Smooth muscle cell (in vitro differentiated cells): ENCODE data around the gene PPFIA2. TPM values are rescaled to one million over a fixed set of nuclear protein-coding genes. Genes with fewer than 3 reads are reported as not detected.

Experiments
- DNase-seq: peaks from one replicate; lab custom pipeline; 2025; ENCODE audit not compliant: unreplicated experiment; lab: John Stamatoyannopoulos, UW
- H2AFZ ChIP-seq: fragments of 200-600 bp; sonication (generic); 2 replicates; pipeline ENCODE4 v1.6.0; 2016; ENCODE audit warnings: antibody characterized with exemption, low read depth, mild to moderate bottlenecking
- H3F3A ChIP-seq: fragments of 200-600 bp; sonication (generic); 2 replicates; pipeline ENCODE4 v1.6.0; 2017; ENCODE audit warnings: antibody characterized with exemption, low read depth
- H3K27ac ChIP-seq: fragments of 200-600 bp; sonication (generic); 2 replicates; pipeline ENCODE4 v1.5.1; 2016; ENCODE audit warnings: low read depth, mild to moderate bottlenecking
- H3K27me3 ChIP-seq: fragments of 200-600 bp; sonication (generic); 2 replicates; pipeline ENCODE4 v1.6.1; 2016; ENCODE audit warnings: low read depth, mild to moderate bottlenecking
- H3K36me3 ChIP-seq: fragments of 200-600 bp; sonication (generic); 2 replicates; pipeline ENCODE4 v1.5.1; 2016; ENCODE audit warnings: low read depth
- H3K4me1 ChIP-seq: fragments of 200-600 bp; sonication (generic); 2 replicates; pipeline ENCODE4 v1.5.1; 2016; ENCODE audit warnings: low read depth
- H3K4me2 ChIP-seq: fragments of 200-600 bp; sonication (generic); 2 replicates; pipeline ENCODE4 v1.6.0; 2016; ENCODE audit warnings: mild to moderate bottlenecking
- H3K4me3 ChIP-seq: fragments of 200-600 bp; sonication (generic); 2 replicates; pipeline ENCODE4 v1.5.1; 2016; ENCODE audit warnings: mild to moderate bottlenecking
- H3K79me2 ChIP-seq: fragments of 200-600 bp; sonication (generic); 2 replicates; pipeline ENCODE4 v1.6.0; 2016; ENCODE audit warnings: low read depth, mild to moderate bottlenecking
- H3K9ac ChIP-seq: fragments of 200-600 bp; sonication (generic); 2 replicates; pipeline ENCODE4 v1.6.0; 2016; ENCODE audit warnings: low read depth
- H3K9me3 ChIP-seq: fragments of 200-600 bp; sonication (generic); replicated peaks from 2 replicates; pipeline ENCODE4 v1.5.1; 2016; ENCODE audit warnings: low read depth
- H4K20me1 ChIP-seq: fragments of 200-600 bp; sonication (generic); 2 replicates; pipeline ENCODE4 v1.6.0; 2016; ENCODE audit warnings: low read depth
- WGBS: methylation state at CpG from one replicate; pipeline ENCODE4 v1.1.7; 2016; ENCODE audit warnings: low lambda C conversion rate; 5-methylcytosine and 5-hydroxymethylcytosine counted together
- polyA plus RNA-seq: library from polyadenylated mRNA; unstranded; fragments of >200 nt; fragmentation: Nextera tagmentation; extraction: Ambion mirVana; gene quantifications from 2 replicates; pipeline ENCODE4 v1.2.1, GENCODE V29; 2016
- total RNA-seq: library from RNA; depleted of rRNA; stranded (reverse); fragments of >200 nt; gene quantifications from 2 replicates; pipeline ENCODE4 v1.2.3, GENCODE V29; 2014
- TF ChIP-seq, protein P1 (sequence below): fragments of 200-600 bp; sonication (generic); IDR thresholded peaks from 2 replicates; pipeline ENCODE4 v1.5.1; 2017; ENCODE audit warnings: borderline replicate concordance, mild to moderate bottlenecking, antibody characterized with exemption; ENCODE audit not compliant: insufficient read depth, poor library complexity, severe bottlenecking

Gene PPFIA2
- total and polyA plus RNA-seq, 2 experiments from 2014 or later, result not detected

DNA sequence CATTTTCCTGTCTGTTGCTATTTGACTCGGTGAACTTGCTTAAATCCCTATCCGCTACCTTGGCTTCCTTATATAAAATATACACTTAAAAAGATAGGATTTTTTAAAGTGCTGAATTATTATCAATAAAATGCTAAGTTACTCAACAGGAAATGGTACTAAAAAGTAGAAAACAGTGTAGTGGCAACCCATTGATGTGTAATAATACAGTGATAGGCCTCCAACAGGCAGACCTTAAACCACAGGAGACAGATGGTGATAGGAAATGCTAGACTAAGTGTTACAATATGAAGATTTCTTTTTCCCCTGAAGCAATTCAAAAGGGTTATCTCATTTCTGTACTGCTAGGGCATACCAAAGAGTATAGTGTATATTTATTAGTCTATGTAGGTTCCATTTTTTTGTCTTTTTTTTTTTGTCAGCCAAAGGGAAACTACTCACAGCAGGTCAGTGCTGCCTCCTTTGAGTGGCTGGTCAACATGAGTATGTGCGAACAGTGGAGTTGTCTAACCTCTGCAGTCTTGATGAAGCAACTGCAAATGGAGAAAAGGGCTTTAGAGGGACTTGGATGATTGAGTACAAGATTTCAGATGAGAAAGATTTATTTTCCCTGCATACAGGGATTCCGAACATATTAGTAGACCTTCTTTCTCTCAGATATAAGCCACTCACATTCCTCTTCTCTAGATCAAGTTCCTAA is 497.5 kb downstream of the PPFIA2 start:
- Histone ChIP-seq H3K27ac (no peak overlapping the region), H3K9ac (no peak overlapping the region), H4K20me1 (no peaks in the 10 kb centered on the region), H3K4me2 (no peak overlapping the region), H3F3A (no peaks in the 10 kb centered on the region), H3K27me3 (no peaks in the 10 kb centered on the region), H3K36me3 (no peaks in the 10 kb centered on the region), H3K4me1 (no peaks in the 10 kb centered on the region), H3K79me2 (no peaks in the 10 kb centered on the region), H3K9me3 (no peaks in the 10 kb centered on the region), H2AFZ (no peak overlapping the region), H3K4me3 (no peak overlapping the region)
- 73% methylated on average over 4 of the region's 4 CpGs for WGBS
- TF ChIP-seq, protein P1, sequence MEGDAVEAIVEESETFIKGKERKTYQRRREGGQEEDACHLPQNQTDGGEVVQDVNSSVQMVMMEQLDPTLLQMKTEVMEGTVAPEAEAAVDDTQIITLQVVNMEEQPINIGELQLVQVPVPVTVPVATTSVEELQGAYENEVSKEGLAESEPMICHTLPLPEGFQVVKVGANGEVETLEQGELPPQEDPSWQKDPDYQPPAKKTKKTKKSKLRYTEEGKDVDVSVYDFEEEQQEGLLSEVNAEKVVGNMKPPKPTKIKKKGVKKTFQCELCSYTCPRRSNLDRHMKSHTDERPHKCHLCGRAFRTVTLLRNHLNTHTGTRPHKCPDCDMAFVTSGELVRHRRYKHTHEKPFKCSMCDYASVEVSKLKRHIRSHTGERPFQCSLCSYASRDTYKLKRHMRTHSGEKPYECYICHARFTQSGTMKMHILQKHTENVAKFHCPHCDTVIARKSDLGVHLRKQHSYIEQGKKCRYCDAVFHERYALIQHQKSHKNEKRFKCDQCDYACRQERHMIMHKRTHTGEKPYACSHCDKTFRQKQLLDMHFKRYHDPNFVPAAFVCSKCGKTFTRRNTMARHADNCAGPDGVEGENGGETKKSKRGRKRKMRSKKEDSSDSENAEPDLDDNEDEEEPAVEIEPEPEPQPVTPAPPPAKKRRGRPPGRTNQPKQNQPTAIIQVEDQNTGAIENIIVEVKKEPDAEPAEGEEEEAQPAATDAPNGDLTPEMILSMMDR, result no peak
- no peak for DNase-seq

- H3K9ac ChIP-seq, result no peak overlapping the region
- no peaks in the 10 kb centered on the region for H3F3A ChIP-seq
- no peaks in the 10 kb centered on the region for H3K79me2 ChIP-seq
- H4K20me1 ChIP-seq, result no peaks in the 10 kb centered on the region
- no peaks in the 10 kb centered on the region for H3K4me1 ChIP-seq
- WGBS, result 93% methylated on average over 4 of the region's 4 CpGs
- no peak overlapping the region for H3K4me3 ChIP-seq
- no peak for DNase-seq
- TF ChIP-seq, protein P1, result no peak
- no peaks in the 10 kb centered on the region for H3K36me3 ChIP-seq
- H3K27me3 ChIP-seq, result no peaks in the 10 kb centered on the region
- H2AFZ ChIP-seq, result no peak overlapping the region
- H3K27ac ChIP-seq, result no peak overlapping the region
- no peak overlapping the region for H3K4me2 ChIP-seq
- no peaks in the 10 kb centered on the region for H3K9me3 ChIP-seq
Observed at GRCh38 chr12:81259360-81259759, 499.8 kb downstream of the PPFIA2 start.

DNA sequence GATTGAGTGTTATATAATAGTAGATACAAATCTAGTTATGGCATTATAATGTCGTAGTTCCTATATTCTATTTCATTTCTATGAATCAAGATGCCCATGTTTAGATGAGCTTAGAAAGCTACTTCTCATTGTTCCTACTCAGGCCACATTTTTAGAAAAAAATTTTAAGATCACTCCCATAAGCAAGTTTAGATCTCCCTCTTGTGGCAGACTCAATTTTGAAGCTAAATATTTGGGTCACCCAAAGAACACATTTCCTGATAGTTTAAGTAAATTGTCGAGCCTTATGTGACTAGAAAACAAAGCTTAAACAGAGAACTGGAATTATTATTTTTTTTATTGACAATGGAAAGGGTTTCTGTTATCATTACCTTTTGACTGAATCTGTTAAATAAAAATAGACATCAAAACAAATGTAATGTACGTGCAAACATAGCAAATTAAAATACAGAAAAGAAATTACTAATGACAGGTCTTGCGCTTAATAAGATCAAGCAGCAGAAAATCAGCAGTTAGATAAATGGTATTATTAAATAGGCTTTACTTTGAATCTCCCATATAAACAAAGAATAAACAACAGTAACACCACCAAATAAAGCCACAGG is 501.1 kb downstream of the PPFIA2 start:
- H3K9ac ChIP-seq, result no peak overlapping the region
- H3K27me3 ChIP-seq, result no peaks in the 10 kb centered on the region
- no peaks in the 10 kb centered on the region for H4K20me1 ChIP-seq
- no peaks in the 10 kb centered on the region for H3K4me1 ChIP-seq
- TF ChIP-seq, protein P1, result peak; percentile 54
- no peaks in the 10 kb centered on the region for H3K79me2 ChIP-seq
- H3K9me3 ChIP-seq, result no peaks in the 10 kb centered on the region
- no peak overlapping the region for H2AFZ ChIP-seq
- no peaks in the 10 kb centered on the region for H3K36me3 ChIP-seq
- DNase-seq, result no peak
- H3K27ac ChIP-seq, result no peak overlapping the region
- H3K4me3 ChIP-seq, result no peak overlapping the region
- no peaks in the 10 kb centered on the region for H3F3A ChIP-seq
- 75% methylated on average over 4 of the region's 4 CpGs for WGBS
- no peak overlapping the region for H3K4me2 ChIP-seq
